Neural crest cell (in vitro differentiated cells): ENCODE data around the gene LSM3. TPM values are rescaled to one million over a fixed set of nuclear protein-coding genes. Genes with fewer than 3 reads are reported as not detected.

Source experiments
- DNase-seq: peaks from one replicate; pipeline ENCODE4 v3.0.0; 2021; ENCODE audit warnings: low read depth, mixed read lengths, low spot score
- H3K27ac Mint-ChIP-seq: one replicate; pipeline ENCODE4 v1.8.0; 2021; ENCODE audit warnings: mild to moderate bottlenecking, mixed read lengths; ENCODE audit not compliant: unreplicated experiment
- H3K27me3 Mint-ChIP-seq: 2 replicates; pipeline ENCODE4 v1.8.0; 2021; ENCODE audit warnings: low read depth, mild to moderate bottlenecking, mixed read lengths
- H3K36me3 Mint-ChIP-seq: 2 replicates; pipeline ENCODE4 v1.8.0; 2021; ENCODE audit warnings: low read depth, mild to moderate bottlenecking, mixed read lengths
- H3K4me1 Mint-ChIP-seq: 2 replicates; pipeline ENCODE4 v1.8.0; 2021; ENCODE audit warnings: mixed read lengths
- H3K4me3 Mint-ChIP-seq: one replicate; pipeline ENCODE4 v1.8.0; 2021; ENCODE audit warnings: mild to moderate bottlenecking, mixed read lengths
- H3K9me3 Mint-ChIP-seq: 2 replicates; pipeline ENCODE4 v1.8.0; 2021; ENCODE audit warnings: mixed read lengths
- CTCF ChIP-seq: fragments of 200-600 bp; sonication (generic); conservative IDR thresholded peaks from 2 replicates; pipeline ENCODE4 v1.5.0; 2021; ENCODE audit warnings: antibody characterized with exemption, mild to moderate bottlenecking
- total RNA-seq: library from RNA; stranded (reverse); gene quantifications from 2 replicates; pipeline ENCODE4 v1.2.1, GENCODE V29; 2021

LSM3 gene
- total RNA-seq, 1 donor from 2014 or later, result 18.3 TPM

DNA sequence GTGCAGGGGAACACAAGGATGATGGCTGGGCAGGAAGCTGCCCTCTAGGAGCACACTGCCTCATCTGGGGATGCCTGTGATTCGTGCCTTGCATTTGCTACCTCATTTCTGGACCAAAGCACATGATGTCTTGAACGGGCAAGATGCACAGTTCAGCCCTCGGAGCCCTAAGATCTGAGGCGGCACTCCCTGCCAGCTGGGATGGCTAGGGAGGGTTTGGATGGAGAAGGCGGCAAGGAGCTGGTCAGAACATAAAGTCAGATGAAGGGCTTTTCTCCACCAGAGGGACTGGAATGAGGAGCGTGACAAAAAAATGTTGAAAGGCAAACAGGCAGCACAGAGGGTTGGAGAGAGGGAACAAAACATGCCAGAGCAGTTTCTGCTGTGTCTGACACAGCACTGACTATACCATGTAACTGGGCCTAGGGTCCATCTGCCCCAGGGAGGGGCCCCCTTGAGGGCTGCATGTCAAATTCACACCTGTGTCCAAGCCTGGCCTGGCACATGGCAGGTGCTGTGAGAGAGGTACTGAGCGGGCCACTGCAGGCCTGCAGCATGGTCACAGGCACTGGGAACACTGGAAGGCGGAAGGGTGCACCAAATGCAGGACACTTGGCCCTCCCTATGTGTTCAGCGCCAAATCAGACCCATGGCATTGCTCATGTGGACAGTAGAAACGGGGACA lies 32.1 kb upstream of the LSM3 start:
- Mint-ChIP-seq H3K27me3 (no peaks in the 10 kb centered on the region), H3K27ac (no peak overlapping the region), H3K9me3 (no peaks in the 10 kb centered on the region), H3K4me1 (peaks cover 22% of the 10 kb centered on the region), H3K4me3 (no peak overlapping the region), H3K36me3 (peaks cover 4% of the 10 kb centered on the region)
- TF ChIP-seq CTCF, result no peak
- DNase-seq, result no peak

GRCh38 chr3:14147066-14147435 lies 31.6 kb upstream of the LSM3 start:
- Mint-ChIP-seq H3K4me1 (peaks cover 22% of the 10 kb centered on the region), H3K9me3 (no peaks in the 10 kb centered on the region), H3K27me3 (no peaks in the 10 kb centered on the region), H3K27ac (no peak overlapping the region), H3K36me3 (peaks cover 4% of the 10 kb centered on the region), H3K4me3 (no peak overlapping the region)
- no peak for DNase-seq
- no peak for TF ChIP-seq CTCF

DNA sequence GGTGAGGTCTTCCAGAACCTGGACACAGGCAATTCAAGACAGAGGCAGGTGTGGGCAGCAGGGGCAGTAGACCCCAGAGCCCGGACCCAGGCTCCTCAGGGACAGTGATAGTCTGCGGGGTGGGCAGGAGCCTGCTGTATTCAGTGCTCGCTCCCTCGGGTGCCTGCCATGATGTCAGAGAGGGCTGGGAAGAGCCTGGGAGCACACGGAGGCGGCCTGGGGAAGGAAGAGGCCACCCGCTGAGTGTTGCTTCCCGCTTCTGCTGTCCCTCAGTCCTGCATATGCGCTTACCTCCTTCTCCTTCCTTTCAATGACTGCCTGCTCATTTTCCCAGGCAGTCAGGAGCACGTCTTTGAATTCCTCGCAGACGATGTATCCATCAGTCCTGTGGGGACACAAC lies 31.0 kb upstream of the LSM3 start:
- DNase-seq, result no peak
- Mint-ChIP-seq H3K4me3 (no peak overlapping the region), H3K27me3 (no peaks in the 10 kb centered on the region), H3K36me3 (peaks cover 6% of the 10 kb centered on the region), H3K27ac (no peak overlapping the region), H3K4me1 (peaks cover 20% of the 10 kb centered on the region), H3K9me3 (no peaks in the 10 kb centered on the region)
- TF ChIP-seq CTCF, result no peak

DNA sequence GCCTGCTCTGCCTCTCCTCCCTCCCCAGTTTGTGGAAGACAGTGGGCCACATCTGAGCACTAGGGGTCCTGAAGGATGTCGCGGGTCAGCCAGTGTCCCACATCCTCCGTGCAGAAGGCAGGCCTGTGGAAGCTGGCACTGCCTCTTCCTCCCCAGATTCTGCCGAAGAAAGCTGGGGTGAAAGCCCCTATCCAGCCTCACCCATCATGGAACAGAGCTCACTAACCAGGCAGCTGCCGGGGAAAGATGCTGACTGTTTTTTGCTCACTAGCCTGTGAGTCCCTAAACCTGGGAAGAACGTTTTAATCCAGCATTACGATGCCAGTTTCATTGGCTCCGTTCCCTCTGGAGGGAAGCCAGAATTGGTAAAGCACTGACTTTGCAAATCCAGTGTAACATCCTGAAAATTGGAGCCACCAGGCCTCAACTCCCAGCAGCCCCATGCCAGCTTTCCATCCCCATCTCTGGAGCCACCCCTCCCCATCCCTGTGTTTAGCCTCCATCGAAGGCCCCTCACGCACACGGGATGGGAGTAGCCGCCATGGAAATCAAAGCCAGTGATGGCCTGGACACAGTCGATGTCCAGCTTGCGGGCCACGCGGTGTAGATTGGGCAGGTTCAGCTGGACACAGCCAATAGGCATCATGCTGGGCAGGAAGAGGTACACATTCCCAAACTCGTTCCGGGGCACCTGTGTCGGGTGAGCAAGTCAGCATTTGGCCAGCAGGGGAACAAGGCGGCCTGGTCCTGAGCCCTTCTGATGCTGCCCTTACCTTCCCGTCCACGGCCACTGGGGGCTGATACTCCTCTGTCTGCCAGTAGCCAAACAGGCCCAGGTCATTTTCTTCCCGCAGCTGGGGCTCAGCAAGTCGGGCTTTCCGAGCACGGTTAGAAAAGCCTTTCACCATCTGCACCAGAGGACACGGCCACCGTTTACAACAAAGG lies 30.3 kb upstream of the LSM3 start:
- Mint-ChIP-seq H3K27me3 (no peaks in the 10 kb centered on the region), H3K4me3 (no peak overlapping the region), H3K36me3 (peaks cover 6% of the 10 kb centered on the region), H3K27ac (no peak overlapping the region), H3K9me3 (no peaks in the 10 kb centered on the region), H3K4me1 (peaks cover 15% of the 10 kb centered on the region)
- no peak for DNase-seq
- TF ChIP-seq CTCF, result peak; percentile 39

GRCh38 chr3:14150078-14150477 lies 28.5 kb upstream of the LSM3 start:
- Mint-ChIP-seq H3K9me3 (no peaks in the 10 kb centered on the region), H3K27me3 (no peaks in the 10 kb centered on the region), H3K4me1 (peaks cover 3% of the 10 kb centered on the region), H3K4me3 (no peak overlapping the region), H3K27ac (no peak overlapping the region), H3K36me3 (peaks cover 9% of the 10 kb centered on the region)
- DNase-seq, result no peak
- TF ChIP-seq CTCF, result no peak
